NB4 (cell line): ENCODE measurements around the gene GRIK4.

Experiments used
- POLR2A ChIP-seq: IDR thresholded peaks from 2 replicates; pipeline ENCODE4 v1.6.1; 2011; ENCODE audit warnings: mild to moderate bottlenecking; ENCODE audit not compliant: insufficient read length; ENCODE audit errors: extremely low read depth
- TF ChIP-seq, protein P1 (sequence below): IDR thresholded peaks from one replicate; pipeline ENCODE4 v1.5.1; 2012; ENCODE audit warnings: low read depth, low read length
- TF ChIP-seq, protein P2 (sequence below): IDR thresholded peaks from 2 replicates; pipeline ENCODE4 v1.6.1; 2011; ENCODE audit warnings: low read depth, low read length

- TF ChIP-seq, protein P1, sequence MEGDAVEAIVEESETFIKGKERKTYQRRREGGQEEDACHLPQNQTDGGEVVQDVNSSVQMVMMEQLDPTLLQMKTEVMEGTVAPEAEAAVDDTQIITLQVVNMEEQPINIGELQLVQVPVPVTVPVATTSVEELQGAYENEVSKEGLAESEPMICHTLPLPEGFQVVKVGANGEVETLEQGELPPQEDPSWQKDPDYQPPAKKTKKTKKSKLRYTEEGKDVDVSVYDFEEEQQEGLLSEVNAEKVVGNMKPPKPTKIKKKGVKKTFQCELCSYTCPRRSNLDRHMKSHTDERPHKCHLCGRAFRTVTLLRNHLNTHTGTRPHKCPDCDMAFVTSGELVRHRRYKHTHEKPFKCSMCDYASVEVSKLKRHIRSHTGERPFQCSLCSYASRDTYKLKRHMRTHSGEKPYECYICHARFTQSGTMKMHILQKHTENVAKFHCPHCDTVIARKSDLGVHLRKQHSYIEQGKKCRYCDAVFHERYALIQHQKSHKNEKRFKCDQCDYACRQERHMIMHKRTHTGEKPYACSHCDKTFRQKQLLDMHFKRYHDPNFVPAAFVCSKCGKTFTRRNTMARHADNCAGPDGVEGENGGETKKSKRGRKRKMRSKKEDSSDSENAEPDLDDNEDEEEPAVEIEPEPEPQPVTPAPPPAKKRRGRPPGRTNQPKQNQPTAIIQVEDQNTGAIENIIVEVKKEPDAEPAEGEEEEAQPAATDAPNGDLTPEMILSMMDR: no peak
- no peak for TF ChIP-seq POLR2A
- TF ChIP-seq, protein P2, sequence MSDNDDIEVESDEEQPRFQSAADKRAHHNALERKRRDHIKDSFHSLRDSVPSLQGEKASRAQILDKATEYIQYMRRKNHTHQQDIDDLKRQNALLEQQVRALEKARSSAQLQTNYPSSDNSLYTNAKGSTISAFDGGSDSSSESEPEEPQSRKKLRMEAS: no peak
These were observed 74.5 kb downstream of the GRIK4 start for GRCh38 chr11:120586072-120586471.
